ENCODE results near the gene MATK.

DNA sequence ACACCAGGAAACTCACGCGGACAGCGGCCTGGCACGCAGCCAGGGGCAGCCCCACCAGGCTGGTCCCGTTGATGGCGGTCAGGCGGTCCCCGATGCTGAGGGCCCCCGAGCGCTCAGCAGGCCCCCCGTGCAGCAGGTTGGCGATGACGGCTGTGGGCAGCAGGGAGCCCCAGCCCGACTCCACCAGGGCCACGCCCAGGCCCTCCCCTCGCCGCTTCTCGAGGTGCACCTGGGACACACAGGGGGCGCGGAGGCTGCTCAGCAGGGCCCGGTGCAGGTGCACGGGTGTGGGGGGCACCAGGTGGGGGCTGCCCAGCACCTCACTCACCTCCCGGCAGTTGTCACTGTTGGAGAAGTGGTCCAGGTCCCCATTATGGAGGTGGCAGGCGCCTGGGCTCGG is 33.7 kb downstream of the MATK start:
- TF ChIP-seq EZH2 (IDR thresholded peaks at IDR 0.05) (no peak), POLR2AphosphoS5 (IDR thresholded peaks at IDR 0.05; ENCODE audit: borderline replicate concordance, low read depth, low read length) (no peak)
